ENCODE measurements around the gene OR10H3.

- TF ChIP-seq CTCF (IDR thresholded peaks at IDR 0.05) (no peak), EP300 (IDR thresholded peaks at IDR 0.05) (no peak), POLR2A (IDR thresholded peaks at IDR 0.05; ENCODE audit: low read depth) (no peak)
These were observed 42.1 kb downstream of the OR10H3 start for GRCh38 chr19:15779756-15780476.

Measured in esophagus muscularis mucosa (tissue), 4 donors.